HUDEP-2 (cell line): Measurements from ENCODE around the gene POT1.

Source experiments
- DNase-seq, 76 experiments: peaks; one replicate each; lab custom pipeline; 2025; ENCODE audit not compliant: unreplicated experiment in 76 of 76; lab: John Stamatoyannopoulos, UW

Gene POT1

GRCh38 chr7:124912972-124913371 is 16.7 kb downstream of the POT1 start:
- no peak for DNase-seq

- no peak for DNase-seq
Observed at GRCh38 chr7:124909808-124910207, 19.8 kb downstream of the POT1 start.

DNA sequence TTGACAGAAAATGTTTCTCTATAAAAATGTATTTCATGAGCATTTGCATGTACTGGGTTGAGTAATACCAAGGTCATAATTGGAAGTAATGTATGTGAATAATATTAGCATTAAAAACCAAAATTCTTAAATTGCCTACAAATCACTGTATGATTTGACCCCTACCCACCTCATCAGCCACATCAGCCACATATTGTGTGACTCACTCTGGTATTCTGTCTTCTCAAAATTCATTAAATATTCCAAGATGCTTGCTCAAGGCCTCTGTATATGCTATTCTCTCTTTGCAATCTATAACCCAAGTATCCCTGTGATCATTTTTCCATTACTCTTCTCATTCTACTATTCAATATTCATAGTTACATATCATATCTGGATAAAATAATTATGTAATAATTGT is 21.4 kb downstream of the POT1 start:
- no peak for DNase-seq

DNA sequence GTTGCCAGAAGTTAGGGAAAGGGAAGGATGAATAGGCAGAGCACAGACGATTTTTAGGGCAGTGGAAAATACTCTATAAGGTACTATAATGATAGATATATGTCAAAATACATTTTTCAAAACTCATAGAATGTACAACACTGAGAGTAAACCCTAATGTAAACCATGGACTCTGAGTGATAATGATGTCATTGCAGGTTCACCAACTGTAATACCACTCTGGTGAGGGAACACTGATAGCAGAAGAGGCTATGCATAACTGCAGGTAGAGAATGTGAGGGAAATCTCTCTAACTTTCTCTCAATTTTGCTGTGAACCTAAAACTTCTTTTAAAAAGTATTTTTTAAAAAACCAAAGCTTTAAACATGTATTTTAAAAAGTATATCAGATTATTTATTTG is 22.1 kb downstream of the POT1 start:
- no peak for DNase-seq

- no peak for DNase-seq
Observed at GRCh38 chr7:124898531-124898930, 31.1 kb downstream of the POT1 start.

DNA sequence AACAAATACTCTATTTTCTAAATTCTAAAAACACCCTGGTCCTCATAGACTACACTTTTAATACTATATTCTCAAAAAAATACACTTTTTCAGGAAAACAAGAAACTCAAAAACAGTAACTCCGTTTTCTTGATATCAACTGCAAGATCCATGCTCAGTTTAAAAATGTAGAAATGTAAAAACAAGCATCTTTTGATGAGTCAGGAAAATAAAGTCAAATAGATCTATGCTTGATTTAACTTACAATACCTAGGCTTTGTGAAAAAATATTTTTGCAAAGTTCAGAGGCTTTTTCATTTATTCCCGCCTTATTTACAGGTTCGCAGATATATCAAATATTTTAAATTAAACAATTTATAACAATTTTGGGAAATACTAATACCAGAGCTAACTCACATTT is 33.6 kb downstream of the POT1 start:
- no peak for DNase-seq

- DNase-seq = no peak
Observed at GRCh38 chr7:124893140-124893827, 36.3 kb downstream of the POT1 start.

- DNase-seq = no peak
Observed at GRCh38 chr7:124887247-124887646, 42.4 kb downstream of the POT1 start.

- no peak for DNase-seq
Observed at GRCh38 chr7:124881981-124882380, 47.6 kb downstream of the POT1 start.

GRCh38 chr7:124879771-124880170 is 49.9 kb downstream of the POT1 start:
- DNase-seq = no peak

- DNase-seq = no peak
Observed at GRCh38 chr7:124879103-124879502, 50.5 kb downstream of the POT1 start.

GRCh38 chr7:124874644-124875163 is 54.9 kb downstream of the POT1 start:
- no peak for DNase-seq

DNA sequence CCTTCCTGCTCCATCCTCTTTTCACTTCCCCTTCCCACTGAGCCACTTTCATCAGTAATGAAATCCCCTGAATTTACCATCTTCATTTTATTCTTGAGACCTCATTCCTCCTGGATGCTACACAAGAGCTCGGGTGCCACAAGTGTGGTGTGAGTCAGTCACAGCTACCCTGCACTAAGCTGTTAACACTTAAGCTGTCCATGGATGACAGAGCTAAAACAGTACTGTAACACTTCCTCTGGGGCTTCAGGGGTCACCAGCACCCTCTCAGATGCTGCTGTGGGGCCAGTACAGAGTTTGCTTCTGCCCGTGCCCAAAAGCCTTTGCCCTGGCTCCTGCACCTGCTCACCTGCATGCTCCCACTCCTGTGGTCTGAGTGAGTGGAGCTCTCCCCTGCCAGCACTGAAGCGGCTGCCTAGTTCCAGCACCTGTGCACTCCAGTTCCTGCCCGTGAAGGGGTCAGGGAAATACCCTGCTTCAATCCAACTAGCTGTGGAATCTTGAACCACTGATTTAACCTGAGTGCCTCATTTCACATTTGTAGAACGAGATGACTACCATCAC is 71.9 kb downstream of the POT1 start:
- DNase-seq = no peak

DNA sequence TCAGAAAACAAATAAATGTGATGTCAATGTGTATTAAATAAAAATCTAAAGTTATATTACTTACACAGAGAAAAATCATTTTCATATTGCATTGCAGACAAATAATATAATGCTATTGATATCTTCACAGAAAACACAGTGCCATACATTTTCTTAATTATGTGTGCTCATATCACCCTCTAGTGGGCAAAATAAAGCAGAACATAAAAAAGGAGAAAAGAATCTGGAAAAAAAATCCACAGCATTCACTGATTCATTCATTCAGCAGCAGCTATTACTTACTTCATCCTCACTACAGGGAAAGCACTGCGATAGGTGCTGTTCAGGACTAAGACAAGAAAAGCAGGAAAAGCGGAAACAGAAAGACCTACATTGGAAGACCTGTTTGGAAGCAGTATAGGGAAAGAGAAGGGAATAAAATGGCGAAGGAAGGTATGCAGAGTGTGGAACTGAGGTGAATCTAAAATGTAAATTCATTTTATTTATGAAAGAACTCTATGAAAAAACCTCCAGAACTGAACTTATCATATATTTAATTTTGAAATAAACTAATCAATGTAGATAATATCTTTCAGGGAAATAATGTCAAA is 73.2 kb downstream of the POT1 start:
- peak in 12 of 76 experiments; percentile 1 to 30 (median 6) for DNase-seq

GRCh38 chr7:124843336-124843735 is 86.3 kb downstream of the POT1 start:
- DNase-seq = no peak

DNA sequence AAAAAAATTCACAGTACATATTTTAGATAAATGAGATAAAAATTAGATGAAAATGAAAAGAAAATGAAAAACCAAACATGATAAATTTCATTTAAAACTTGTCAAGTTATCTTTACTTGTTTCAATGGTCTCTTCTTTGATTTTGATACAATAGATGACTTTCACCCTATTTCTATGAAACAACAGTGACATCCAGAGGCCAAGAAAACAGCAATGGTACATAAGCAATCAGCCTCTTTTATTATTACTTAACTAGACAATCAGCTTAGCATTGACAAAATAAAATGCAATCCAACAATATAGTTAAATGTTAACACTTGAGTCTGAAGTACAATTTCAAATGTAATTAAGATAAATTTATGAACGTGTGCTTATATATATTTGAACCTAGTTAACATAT is 89.2 kb downstream of the POT1 start:
- no peak for DNase-seq

DNA sequence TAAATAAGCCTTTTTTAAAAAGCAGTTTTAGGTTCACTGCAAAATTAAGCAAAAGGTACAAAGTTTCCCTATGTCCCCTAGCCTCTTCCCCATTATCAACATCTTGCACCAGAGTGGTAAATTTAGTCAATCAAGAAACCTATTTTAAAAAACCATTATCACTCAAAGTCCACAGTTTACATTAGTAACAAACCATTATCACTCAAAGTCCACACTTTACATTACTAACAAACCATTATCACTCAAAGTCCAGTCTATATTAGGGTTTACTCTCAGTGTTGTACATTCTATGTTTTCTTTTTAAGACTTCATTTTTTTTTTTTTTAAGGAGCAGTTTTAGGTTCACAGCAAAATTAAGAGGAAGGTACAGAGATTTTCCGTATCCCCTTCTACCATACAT is 89.9 kb downstream of the POT1 start:
- DNase-seq = no peak

GRCh38 chr7:124836173-124836572 is 93.5 kb downstream of the POT1 start:
- DNase-seq = no peak

- no peak for DNase-seq
Observed at GRCh38 chr7:124818807-124819206, 110.8 kb downstream of the POT1 start.

- no peak for DNase-seq
Observed at GRCh38 chr7:124813994-124814798, 115.4 kb downstream of the POT1 start.

DNA sequence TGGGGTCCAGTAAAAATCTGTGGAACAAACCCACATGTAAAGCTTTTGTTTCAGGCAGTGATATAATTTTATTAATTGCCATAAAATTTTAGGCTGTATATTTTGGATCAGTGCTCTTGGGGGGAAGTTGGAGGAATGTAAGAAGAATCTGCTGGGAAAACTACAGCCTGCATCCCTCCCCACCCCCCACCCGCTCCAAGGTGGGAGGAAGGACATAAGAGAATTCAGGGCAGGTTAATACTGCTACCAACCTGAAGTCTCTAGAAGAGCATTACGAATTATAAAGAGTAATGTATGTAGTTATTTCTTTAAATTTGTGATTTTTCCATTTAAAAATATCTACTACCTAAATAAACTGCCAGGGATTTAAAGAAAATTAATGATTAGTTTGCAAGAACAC is 116.9 kb downstream of the POT1 start:
- DNase-seq = no peak
